GM21367 (cell line): ENCODE data around the gene PIM1.

Source experiments
- ATAC-seq: cut with Tn5 transposase; IDR thresholded peaks from one replicate; pipeline ENCODE4 v1.9.1; 2021; ENCODE audit not compliant: unreplicated experiment

Gene PIM1

GRCh38 chr6:37137201-37138090, 32.5 kb upstream of the PIM1 start:
- no peak for ATAC-seq

- ATAC-seq: no peak
Observed at GRCh38 chr6:37138856-37139229, 31.1 kb upstream of the PIM1 start.

GRCh38 chr6:37139230-37139962, 30.6 kb upstream of the PIM1 start:
- ATAC-seq: no peak

- no peak for ATAC-seq
Observed at GRCh38 chr6:37140145-37140544, 29.8 kb upstream of the PIM1 start.

GRCh38 chr6:37141281-37142049, 28.5 kb upstream of the PIM1 start:
- no peak for ATAC-seq

DNA sequence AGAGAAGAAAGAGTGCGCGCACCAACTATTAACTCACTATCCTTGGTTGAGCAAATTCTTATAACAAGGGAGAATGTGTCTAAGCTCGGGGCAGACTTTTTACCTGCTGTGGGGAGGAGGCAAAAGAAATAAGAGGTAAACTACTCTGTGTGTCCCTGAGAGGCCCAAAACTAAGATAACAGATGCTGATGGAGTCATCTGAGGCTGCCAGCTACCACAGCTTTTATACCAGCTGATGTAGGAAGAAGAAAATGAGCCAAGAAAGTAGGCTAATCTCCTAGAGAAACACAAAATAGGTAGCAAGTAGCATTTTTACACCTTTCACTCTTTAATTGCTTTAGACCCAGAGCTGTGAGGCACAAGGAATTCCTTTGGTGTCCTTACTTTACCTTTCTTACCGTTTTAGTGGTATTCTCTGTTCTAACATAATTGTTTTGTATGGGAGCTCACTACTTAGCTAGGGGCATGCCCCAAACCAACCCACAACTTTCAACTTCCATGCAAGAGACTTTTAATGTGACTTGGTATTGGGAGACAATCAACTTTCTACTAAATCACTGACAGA, 27.8 kb upstream of the PIM1 start:
- ATAC-seq: no peak

DNA sequence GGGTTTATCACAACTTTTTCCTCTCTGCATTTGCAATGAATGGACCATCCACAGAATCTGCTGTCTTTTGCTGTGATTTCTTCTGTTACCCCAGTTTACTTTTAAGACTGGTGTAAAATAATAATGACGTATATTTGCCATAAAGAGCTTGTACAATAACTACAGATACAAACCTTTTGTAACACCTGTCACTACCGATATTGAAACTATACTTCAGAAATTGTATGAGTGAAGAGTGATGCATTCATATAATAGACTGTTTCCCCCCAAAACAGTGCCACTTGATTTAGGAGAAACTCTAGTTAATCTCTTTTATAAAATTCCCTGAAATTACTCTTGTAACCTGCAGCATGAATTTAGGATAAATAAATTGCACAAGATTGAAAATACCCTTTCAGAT, 26.4 kb upstream of the PIM1 start:
- no peak for ATAC-seq

- ATAC-seq: no peak
Observed at GRCh38 chr6:37145443-37145842, 24.5 kb upstream of the PIM1 start.

DNA sequence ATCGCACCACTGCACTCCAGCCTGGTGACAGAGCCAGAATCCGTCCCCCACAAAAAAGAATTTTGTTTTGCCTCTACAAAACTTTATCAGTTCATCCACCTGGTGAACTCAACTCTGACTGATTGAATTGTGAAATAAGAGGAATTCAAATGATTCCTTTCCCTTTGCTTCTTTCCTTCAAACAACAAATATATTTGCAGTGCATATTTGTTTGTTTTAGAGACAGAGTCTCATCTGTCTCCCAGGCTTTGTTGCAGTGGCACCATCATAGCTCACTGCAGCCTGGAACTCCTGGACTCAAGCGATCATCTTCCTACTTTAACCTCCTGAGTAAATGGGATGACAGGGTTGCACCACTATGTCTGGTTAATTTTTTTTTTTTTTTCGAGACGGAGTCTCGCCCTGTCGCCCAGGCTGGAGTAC, 23.2 kb upstream of the PIM1 start:
- no peak for ATAC-seq

DNA sequence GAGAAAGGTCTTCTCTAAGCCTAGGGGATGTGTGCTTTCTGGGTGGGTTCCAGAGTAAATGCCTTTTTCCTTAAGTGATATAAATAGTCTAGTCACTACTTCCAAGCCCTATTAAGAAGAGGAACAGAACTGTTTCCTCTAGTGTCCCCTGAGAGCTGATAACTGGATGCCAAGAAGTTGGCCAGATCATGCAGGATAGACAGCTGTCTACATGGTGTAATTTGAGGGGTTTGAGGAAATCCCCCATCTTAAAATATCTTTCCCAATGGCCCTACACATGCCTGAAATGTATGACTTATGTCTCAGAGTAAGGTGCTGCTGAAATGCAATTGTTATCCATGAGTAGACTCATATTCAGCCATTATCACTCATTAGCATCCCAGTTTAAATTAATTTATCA, 20.2 kb upstream of the PIM1 start:
- ATAC-seq: no peak

DNA sequence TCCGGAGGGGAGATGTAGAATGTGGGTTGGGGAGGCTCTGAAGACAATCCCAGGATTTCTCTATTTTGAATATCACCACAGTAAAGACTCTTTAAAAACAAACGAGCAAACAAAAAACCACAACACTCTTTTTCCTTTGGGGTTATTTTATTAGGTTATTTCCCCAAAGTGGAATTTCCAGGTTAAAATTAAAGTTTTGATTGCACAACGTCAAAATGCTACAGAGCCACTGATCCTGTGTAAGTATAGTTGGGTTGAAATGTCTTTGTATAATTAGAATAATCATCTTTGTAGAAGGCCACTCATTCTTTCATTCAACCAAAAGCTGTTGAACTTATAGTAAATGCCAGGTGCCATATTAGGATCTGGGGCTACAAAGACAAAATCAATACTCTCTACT, 19.6 kb upstream of the PIM1 start:
- ATAC-seq: no peak

DNA sequence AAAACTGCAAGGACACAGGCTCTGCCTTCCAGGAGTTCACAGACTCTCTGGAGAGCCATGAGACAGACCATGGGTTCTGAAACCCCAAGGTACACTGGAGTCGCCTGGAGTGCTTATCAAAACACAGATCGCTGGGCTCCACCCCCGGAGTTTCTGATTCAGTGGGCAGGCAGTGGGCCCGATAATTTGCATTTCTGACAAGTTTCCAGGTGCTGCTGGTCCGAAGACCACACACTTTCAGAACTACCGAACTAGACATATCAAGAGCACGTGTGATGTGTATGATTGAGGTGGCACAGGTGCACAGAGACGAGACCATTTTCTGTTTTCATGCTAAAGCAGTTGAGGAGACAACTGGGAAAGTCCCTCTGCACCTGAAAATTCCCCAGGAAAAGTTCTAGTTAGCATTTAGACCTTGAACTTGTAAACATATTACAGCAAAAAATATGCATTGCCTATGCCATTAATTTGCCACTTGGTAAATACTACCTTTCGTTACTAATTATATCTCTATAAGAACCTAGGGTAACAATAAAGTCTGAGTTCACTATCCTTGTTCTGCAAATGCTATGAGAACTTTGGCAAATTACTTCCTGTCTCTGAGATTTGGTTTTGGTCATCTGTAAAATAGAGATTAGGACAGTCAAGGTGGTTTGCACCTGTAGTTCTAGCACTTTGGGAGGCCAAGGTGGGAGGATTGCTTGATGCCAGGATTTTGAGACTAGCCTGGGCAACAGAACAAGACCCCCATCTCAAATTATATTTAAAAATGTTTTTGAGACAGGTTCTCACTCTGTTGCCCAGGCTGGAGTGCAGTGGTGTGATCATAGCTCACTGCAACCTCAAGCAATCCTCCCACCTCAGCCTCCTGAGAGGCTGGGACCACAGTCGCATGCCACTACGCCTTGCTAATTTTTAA, 14.3 kb upstream of the PIM1 start:
- peak; percentile 85 for ATAC-seq

DNA sequence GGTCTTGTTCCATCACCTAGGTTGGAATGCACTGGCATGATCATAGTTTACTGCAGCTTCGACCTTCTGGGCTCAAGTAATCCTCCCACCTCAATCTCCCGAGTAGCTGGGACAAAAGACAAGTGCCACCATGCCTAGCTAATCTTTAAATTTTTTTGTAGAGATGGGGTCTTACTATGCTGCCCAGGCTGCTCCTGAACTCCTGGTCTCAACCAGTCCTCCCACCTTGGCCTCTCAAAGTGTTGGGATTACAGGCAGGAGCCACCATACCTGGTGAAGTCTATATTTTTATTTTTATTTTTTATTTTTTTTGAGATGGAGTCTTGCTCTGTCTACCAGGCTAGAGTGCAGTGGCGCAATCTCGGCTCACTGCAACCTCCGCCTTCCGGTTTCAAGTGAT, 11.4 kb upstream of the PIM1 start:
- ATAC-seq: no peak

- ATAC-seq: no peak
Observed at GRCh38 chr6:37160922-37161778, 8.8 kb upstream of the PIM1 start.

DNA sequence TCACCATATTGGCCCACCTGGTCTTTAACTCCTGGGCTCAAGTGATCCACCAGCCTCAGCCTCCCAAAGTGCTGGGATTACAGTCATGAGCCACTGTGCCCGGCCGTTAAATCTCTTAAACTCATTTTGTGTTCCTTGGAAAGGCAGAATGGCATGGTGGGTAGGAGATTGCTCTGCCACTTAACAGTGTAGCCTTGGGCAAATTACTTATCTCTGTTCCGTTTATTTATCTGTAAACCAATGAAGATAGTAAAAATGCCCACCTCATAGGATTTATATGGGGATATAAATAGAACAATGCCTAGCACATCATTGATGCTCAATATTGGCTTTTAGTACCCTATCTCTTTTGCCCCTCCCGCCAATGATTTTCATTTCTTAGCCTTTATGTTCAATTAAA, 7.2 kb upstream of the PIM1 start:
- no peak for ATAC-seq

GRCh38 chr6:37168163-37168758, 1.7 kb upstream of the PIM1 start:
- no peak for ATAC-seq

DNA sequence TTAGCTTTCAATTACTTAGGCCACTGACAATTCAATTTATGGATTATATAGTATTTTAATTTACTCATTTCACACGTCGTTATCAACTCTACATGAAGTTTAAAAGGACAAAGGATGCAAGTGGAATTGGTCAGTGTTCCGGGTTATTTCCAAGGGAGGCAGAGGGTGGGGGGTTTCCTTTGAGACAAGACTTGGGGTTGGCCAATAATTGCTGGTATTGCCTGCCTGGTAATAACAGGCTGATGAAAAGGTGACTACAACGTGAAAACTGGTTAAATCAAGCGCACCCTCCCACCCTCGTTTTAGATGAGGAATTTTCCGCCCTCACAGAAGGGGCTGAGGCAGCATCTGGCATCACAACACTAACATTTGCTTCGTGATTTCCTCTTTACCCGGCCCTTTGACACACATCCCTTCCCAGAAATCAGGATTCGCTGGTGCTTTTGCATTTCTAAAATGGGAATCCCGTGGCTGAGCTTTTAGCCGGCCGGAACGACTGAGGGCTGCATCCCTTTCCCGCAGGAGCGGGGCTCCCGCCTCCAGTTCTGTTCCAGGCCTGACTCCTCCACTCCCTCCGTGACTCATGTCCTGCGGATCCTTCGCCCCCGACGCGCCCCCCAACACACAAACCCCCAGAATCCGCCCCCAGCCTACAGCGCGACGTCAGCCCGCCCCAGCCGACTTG, 999 bp upstream of the PIM1 start:
- no peak for ATAC-seq
